Measurements from ENCODE around the gene HOMER1. TPM values are rescaled to one million over a fixed set of nuclear protein-coding genes. Genes with fewer than 3 reads are reported as not detected.
A peak's percentile ranks its signal among the peaks of the same experiment; 100 is the strongest.

The HOMER1 gene
- total and polyA plus RNA-seq, 2 of the 13 experiments (the other 11 are each of a cell fraction or from before 2014, with no cell fraction given), result 5.3 to 24.8 TPM

DNA sequence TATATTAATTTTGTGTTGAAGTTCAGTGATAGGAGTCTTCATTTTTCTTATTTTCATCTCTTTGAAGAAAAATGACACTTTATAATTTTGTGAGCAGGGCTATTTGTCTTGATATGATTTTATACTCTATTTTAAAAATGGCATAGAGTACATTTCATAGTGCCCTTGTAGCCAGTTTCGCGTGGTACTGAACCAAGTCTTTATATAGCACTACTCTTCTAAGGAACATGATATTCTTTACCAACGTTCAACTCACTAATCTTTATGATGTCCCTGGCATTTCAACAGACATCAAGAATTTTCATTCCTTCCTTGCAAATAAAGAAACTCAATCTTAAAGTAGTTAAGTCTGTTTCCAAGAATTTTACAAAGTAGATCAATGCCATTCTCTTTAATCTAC is 41.5 kb upstream of the HOMER1 start (continued):
- TF ChIP-seq, protein P1, sequence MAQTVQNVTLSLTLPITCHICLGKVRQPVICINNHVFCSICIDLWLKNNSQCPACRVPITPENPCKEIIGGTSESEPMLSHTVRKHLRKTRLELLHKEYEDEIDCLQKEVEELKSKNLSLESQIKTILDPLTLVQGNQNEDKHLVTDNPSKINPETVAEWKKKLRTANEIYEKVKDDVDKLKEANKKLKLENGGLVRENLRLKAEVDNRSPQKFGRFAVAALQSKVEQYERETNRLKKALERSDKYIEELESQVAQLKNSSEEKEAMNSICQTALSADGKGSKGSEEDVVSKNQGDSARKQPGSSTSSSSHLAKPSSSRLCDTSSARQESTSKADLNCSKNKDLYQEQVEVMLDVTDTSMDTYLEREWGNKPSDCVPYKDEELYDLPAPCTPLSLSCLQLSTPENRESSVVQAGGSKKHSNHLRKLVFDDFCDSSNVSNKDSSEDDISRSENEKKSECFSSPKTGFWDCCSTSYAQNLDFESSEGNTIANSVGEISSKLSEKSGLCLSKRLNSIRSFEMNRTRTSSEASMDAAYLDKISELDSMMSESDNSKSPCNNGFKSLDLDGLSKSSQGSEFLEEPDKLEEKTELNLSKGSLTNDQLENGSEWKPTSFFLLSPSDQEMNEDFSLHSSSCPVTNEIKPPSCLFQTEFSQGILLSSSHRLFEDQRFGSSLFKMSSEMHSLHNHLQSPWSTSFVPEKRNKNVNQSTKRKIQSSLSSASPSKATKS (CRISPR knock-in tag; IDR thresholded peaks at IDR 0.05), result no peak
- TF ChIP-seq, protein P2, sequence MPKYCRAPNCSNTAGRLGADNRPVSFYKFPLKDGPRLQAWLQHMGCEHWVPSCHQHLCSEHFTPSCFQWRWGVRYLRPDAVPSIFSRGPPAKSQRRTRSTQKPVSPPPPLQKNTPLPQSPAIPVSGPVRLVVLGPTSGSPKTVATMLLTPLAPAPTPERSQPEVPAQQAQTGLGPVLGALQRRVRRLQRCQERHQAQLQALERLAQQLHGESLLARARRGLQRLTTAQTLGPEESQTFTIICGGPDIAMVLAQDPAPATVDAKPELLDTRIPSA (CRISPR knock-in tag; IDR thresholded peaks at IDR 0.05; ENCODE audit: borderline replicate concordance), result no peak
- no peak for TF ChIP-seq TAF15 (IDR thresholded peaks at IDR 0.05; ENCODE audit: low read depth, low read length, poor library complexity, severe bottlenecking)
- no peak for TF ChIP-seq SMAD3 (CRISPR knock-in tag; IDR thresholded peaks at IDR 0.05)

DNA sequence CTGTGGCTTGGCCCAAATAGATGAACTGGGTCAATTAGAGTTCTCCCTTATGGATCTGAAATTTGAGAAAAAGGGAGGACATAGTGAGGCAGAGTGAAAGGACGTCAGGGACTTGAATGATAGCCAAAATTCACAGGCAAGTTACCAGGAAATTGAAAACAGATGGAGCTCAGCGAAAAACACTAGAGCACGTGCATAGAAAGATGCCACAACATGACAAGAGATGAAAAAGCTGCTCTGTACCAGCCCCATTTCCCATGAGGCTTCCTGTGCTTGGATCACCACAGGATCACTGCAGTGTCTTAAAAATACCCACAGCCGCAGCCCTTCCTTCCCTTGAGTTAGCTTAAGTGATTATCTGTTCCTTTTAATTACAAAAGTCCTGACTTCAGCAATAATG is 39.0 kb upstream of the HOMER1 start:
- ATAC-seq (no peak), DNase-seq (ENCODE audit: low spot score) (no peak), FAIRE-seq (no peak)
- H4K20me1 ChIP-seq (ENCODE audit: insufficient read depth, low read length), result no peaks in the 10 kb centered on the region
- no peaks in the 10 kb centered on the region for H3K36me3 ChIP-seq (replicated peaks in 1 of 2; ENCODE audit: control insufficient read depth in 1 of 2, insufficient read depth in 2 of 2, low read length in 2 of 2)
- no peak overlapping the region for H3K9ac ChIP-seq (ENCODE audit: insufficient read depth, low read depth, low read length)
- CTCF ChIA-PET (ENCODE audit: low intra/inter-chr PET ratio, low total read pairs), result no interaction called here
- no peaks in the 10 kb centered on the region for H3K9me3 ChIP-seq (ENCODE audit: low read length)
- no peak overlapping the region for H2AFZ ChIP-seq (ENCODE audit: low read length)
- 76% methylated on average over 4 of the region's 4 CpGs for WGBS (ENCODE audit: low lambda C conversion rate)
- no peak overlapping the region for H3K4me3 ChIP-seq (replicated peaks in 1 of 3; ENCODE audit: insufficient read depth in 1 of 3, low read depth in 2 of 3, low read length in 3 of 3)
- intact Hi-C loops (cut with micrococcal nuclease; ENCODE audit: unreplicated experiment), result no loop called here
- no peaks in the 10 kb centered on the region for H3K79me2 ChIP-seq (ENCODE audit: insufficient read depth, low read length)
- no peak overlapping the region for H3K4me2 ChIP-seq (ENCODE audit: low read depth, low read length)
- no peak for TF ChIP-seq CAMTA2 (CRISPR knock-in tag; IDR thresholded peaks at IDR 0.05; ENCODE audit: borderline replicate concordance)
- TF ChIP-seq MAFK (conservative IDR thresholded peaks at IDR 0.05 in 1 of 2, IDR thresholded peaks at IDR 0.05 in 1 of 2; ENCODE audit: low read length in 2 of 2), result peak in 1 of 2 experiments; percentile 33; a peak in 1 of 4 replicates
- BruUV-seq (replicated peaks), result no TSS peak
- in situ Hi-C loops (cut with HindIII; ENCODE audit: extremely low pct_ligation_motif_present, low pct_unique_long_range_greater_than_20kb), result no loop called here
- no peaks in the 10 kb centered on the region for H3K27me3 ChIP-seq (ENCODE audit: control insufficient read depth in 1 of 2, insufficient read depth in 2 of 2, low read length in 2 of 2)
- H3K27ac ChIP-seq (ENCODE audit: extremely low read length, insufficient read depth, low read length), result no peak overlapping the region
- H3K4me1 ChIP-seq (ENCODE audit: insufficient read depth, low read length), result peaks cover 21% of the 10 kb centered on the region
- POLR2A ChIA-PET, result no interaction called here
